MM.1S (cell line): Measurements from ENCODE around the gene TRIM28.

Source experiments
- DNase-seq: peaks from one replicate; pipeline ENCODE4 v3.0.0-alpha.2; 2015
- H2AFZ ChIP-seq: fragments of 300-600 bp; sonication (generic); 2 replicates; pipeline ENCODE4 v1.6.0; 2016; ENCODE audit warnings: antibody characterized with exemption, low read length
- H3F3A ChIP-seq: fragments of 300-600 bp; sonication (generic); 2 replicates; pipeline ENCODE4 v1.6.1; 2016; ENCODE audit warnings: mild to moderate bottlenecking, antibody characterized with exemption, low read length, moderate library complexity, mixed read lengths; ENCODE audit not compliant: insufficient read depth
- H3K27ac ChIP-seq: fragments of 300-600 bp; sonication (generic); 2 replicates; pipeline ENCODE4 v1.5.1; 2016; ENCODE audit warnings: mild to moderate bottlenecking, low read length
- H3K27me3 ChIP-seq: fragments of 300-600 bp; sonication (generic); replicated peaks from 2 replicates; pipeline ENCODE4 v1.6.0; 2016; ENCODE audit warnings: low read length; ENCODE audit not compliant: insufficient read depth
- H3K36me3 ChIP-seq: fragments of 300-600 bp; sonication (generic); replicated peaks from 2 replicates; pipeline ENCODE4 v1.6.1; 2016; ENCODE audit warnings: mild to moderate bottlenecking, low read length, mixed read lengths; ENCODE audit not compliant: insufficient read depth
- H3K4me1 ChIP-seq: fragments of 300-600 bp; sonication (generic); 2 replicates; pipeline ENCODE4 v1.6.1; 2016; ENCODE audit warnings: low read length, mixed read lengths
- H3K4me2 ChIP-seq: fragments of 300-600 bp; sonication (generic); 2 replicates; pipeline ENCODE4 v1.6.0; 2016; ENCODE audit warnings: low read depth, low read length
- H3K4me3 ChIP-seq: fragments of 300-600 bp; sonication (generic); 2 replicates; pipeline ENCODE4 v1.5.1; 2016; ENCODE audit warnings: low read length, mixed read lengths
- H3K79me2 ChIP-seq: fragments of 300-600 bp; sonication (generic); 2 replicates; pipeline ENCODE4 v1.6.1; 2016; ENCODE audit warnings: mixed run types, low read length, mixed read lengths
- H3K9ac ChIP-seq: fragments of 300-600 bp; sonication (generic); 2 replicates; pipeline ENCODE4 v1.6.1; 2016; ENCODE audit warnings: low read length, mixed read lengths
- H3K9me2 ChIP-seq: fragments of 300-600 bp; sonication (generic); replicated peaks from 2 replicates; pipeline ENCODE4 v1.6.1; 2016; ENCODE audit warnings: mild to moderate bottlenecking, low read length, mixed read lengths; ENCODE audit not compliant: insufficient read depth
- H3K9me3 ChIP-seq: fragments of 300-600 bp; sonication (generic); replicated peaks from 2 replicates; pipeline ENCODE4 v1.6.1; 2016; ENCODE audit warnings: mild to moderate bottlenecking, low read length, mixed read lengths; ENCODE audit not compliant: insufficient read depth
- H4K20me1 ChIP-seq: fragments of 300-600 bp; sonication (generic); 2 replicates; pipeline ENCODE4 v1.6.1; 2016; ENCODE audit warnings: mild to moderate bottlenecking, low read length, moderate library complexity, mixed read lengths; ENCODE audit not compliant: insufficient read depth
- CTCF ChIP-seq: fragments of 300-600 bp; sonication (generic); IDR thresholded peaks from 2 replicates; pipeline ENCODE4 v1.5.1; 2016; ENCODE audit warnings: antibody characterized with exemption, low read length, mixed read lengths
- EZH2 ChIP-seq: fragments of 300-600 bp; sonication (generic); optimal IDR thresholded peaks from 2 replicates; pipeline ENCODE3; 2017; ENCODE audit warnings: low read depth, mild to moderate bottlenecking, antibody characterized with exemption, low read length, mixed read lengths
- EZH2phosphoT487 ChIP-seq: fragments of 300-600 bp; sonication (generic); IDR thresholded peaks from 2 replicates; pipeline ENCODE4 v1.6.1; 2018; ENCODE audit warnings: antibody characterized with exemption, low read length

Gene TRIM28

GRCh38 chr19:58586133-58586765 is 42.4 kb downstream of the TRIM28 start:
- Histone ChIP-seq H3K9me2 (no peaks in the 10 kb centered on the region), H3K27ac (no peak overlapping the region), H3K79me2 (no peaks in the 10 kb centered on the region), H3K4me3 (no peak overlapping the region), H3K9ac (no peak overlapping the region), H2AFZ (no peak overlapping the region), H3K36me3 (no peaks in the 10 kb centered on the region), H3K4me1 (no peaks in the 10 kb centered on the region), H4K20me1 (no peaks in the 10 kb centered on the region), H3F3A (no peaks in the 10 kb centered on the region), H3K4me2 (no peak overlapping the region), H3K27me3 (no peaks in the 10 kb centered on the region), H3K9me3 (no peaks in the 10 kb centered on the region)
- DNase-seq, result no peak
- no peak for TF ChIP-seq EZH2phosphoT487
- no peak for TF ChIP-seq EZH2
- TF ChIP-seq CTCF, result no peak
